Large intestine (tissue), 3 donors: Measurements from ENCODE around the gene CDR2. TPM values are rescaled to one million over a fixed set of nuclear protein-coding genes. Genes with fewer than 3 reads are reported as not detected.
"Not testable (repeated sequence)": the region's sequence is repeated elsewhere in the genome, so short reads cannot be mapped to it uniquely, and the experiment has no call there.

Experiments
- DNase-seq, 2 donors: peaks; one replicate each; pipeline versions ENCODE4 v3.0.0 to v3.0.0-alpha.2; 2013
- H3K27ac ChIP-seq: one replicate; pipeline ENCODE4 v1.5.1; 2013; ENCODE audit warnings: low read length
- H3K27me3 ChIP-seq: 2 replicates; pipeline ENCODE4 v1.6.1; 2013; ENCODE audit warnings: low read length; ENCODE audit not compliant: control insufficient read depth, insufficient read depth
- H3K36me3 ChIP-seq: 2 replicates; pipeline ENCODE4 v1.6.1; 2013; ENCODE audit warnings: low read length; ENCODE audit not compliant: control insufficient read depth, insufficient read depth
- H3K4me1 ChIP-seq: one replicate; pipeline ENCODE4 v1.6.1; 2013; ENCODE audit warnings: low read length; ENCODE audit not compliant: control insufficient read depth, insufficient read depth
- H3K4me3 ChIP-seq: one replicate; pipeline ENCODE4 v1.5.1; 2013; ENCODE audit warnings: low read length
- H3K9me3 ChIP-seq: one replicate; pipeline ENCODE4 v1.6.1; 2013; ENCODE audit warnings: mild to moderate bottlenecking, low read depth, low read length, moderate library complexity; ENCODE audit not compliant: control insufficient read depth
- WGBS: methylation state at CpG from one replicate; pipeline ENCODE4 v1.1.5; 2013; ENCODE audit warnings: low lambda C conversion rate; ENCODE audit not compliant: insufficient coverage; 5-methylcytosine and 5-hydroxymethylcytosine counted together
- polyA plus RNA-seq: library from polyadenylated mRNA; unstranded; fragments of 120-200 nt; gene quantifications from one replicate; pipeline ENCODE4 v1.2.1, GENCODE V29; 2013

CDR2 gene
- polyA plus RNA-seq, 1 donor: 41.1 TPM

DNA sequence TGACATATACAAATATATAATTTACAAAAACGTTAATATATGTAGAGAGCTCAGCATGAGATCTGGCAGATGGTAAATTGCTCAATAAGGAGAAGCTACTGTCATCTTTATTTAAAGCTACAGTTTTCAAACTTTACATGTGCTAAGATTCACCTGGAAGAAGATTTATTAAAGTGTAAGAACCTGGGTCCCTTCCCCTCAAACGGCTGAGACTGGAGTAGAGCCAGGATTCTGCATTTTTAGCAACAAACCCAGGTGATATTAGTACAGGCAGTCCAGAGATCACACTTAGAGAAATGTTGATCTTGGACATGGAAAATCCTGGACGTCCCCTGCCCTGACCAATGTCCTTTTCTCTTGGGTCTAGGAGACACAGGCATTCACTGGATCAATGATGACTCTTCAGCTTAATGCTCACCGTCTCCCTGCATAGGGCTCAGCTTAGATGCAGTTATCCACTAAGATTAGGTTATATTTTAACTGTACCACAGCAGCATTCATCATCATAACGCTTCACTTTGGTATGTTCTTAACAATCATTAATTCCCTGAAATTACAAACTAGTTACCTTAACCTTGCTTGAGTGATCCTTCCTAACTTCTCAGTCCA, 20.4 kb downstream of the CDR2 start:
- peak overlapping the region; percentile 83 for H3K27ac ChIP-seq
- H3K4me1 ChIP-seq: peaks cover 20% of the 10 kb centered on the region
- H3K9me3 ChIP-seq: no peaks in the 10 kb centered on the region
- no peaks in the 10 kb centered on the region for H3K27me3 ChIP-seq
- peak in 1 of 2 donors; percentile 50 for DNase-seq
- H3K4me3 ChIP-seq: no peak overlapping the region
- 50% methylated on average over 1 of the region's 5 CpGs for WGBS
- H3K36me3 ChIP-seq: peaks cover 21% of the 10 kb centered on the region

GRCh38 chr16:22353191-22353919, 21.1 kb downstream of the CDR2 start:
- Histone ChIP-seq H3K36me3 (peaks cover 25% of the 10 kb centered on the region), H3K27me3 (no peaks in the 10 kb centered on the region), H3K4me1 (peaks cover 20% of the 10 kb centered on the region), H3K9me3 (no peaks in the 10 kb centered on the region), H3K4me3 (no peak overlapping the region), H3K27ac (peak overlapping the region; percentile 83)
- no CpG with 5 or more reads among the region's 3 CpGs for WGBS
- DNase-seq: peak; percentile 87 to 94

DNA sequence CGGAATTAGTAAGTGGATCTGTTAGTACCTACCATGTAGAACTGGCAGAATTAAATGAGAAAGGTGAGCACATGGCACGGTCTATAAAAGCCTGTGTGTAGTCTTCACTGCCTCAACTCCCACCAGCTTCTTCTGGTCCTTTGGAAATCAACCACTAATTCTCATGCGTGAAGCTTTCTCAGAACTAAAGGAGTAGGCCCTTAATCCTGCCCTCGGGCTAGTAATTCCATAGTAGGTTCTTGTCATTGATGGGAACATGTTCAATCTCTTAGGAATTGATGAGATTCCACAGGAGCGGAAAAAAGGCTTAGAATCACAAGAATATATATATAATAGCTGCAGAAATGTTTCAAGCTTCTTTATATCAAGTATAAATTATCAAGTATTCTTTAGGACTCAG, 21.7 kb downstream of the CDR2 start:
- peak overlapping the region; percentile 83 for H3K27ac ChIP-seq
- no peaks in the 10 kb centered on the region for H3K9me3 ChIP-seq
- 100% methylated on average over 1 of the region's 5 CpGs for WGBS
- H3K36me3 ChIP-seq: peaks cover 25% of the 10 kb centered on the region
- H3K4me1 ChIP-seq: peaks cover 20% of the 10 kb centered on the region
- no peak overlapping the region for H3K4me3 ChIP-seq
- DNase-seq: no peak
- H3K27me3 ChIP-seq: no peaks in the 10 kb centered on the region

GRCh38 chr16:22352140-22352539, 22.3 kb downstream of the CDR2 start:
- Histone ChIP-seq H3K36me3 (peaks cover 27% of the 10 kb centered on the region), H3K9me3 (no peaks in the 10 kb centered on the region), H3K4me1 (peaks cover 20% of the 10 kb centered on the region), H3K27ac (peak overlapping the region; percentile 83), H3K27me3 (no peaks in the 10 kb centered on the region), H3K4me3 (no peak overlapping the region)
- no peak for DNase-seq
- 100% methylated on average over 1 of the region's 6 CpGs for WGBS

DNA sequence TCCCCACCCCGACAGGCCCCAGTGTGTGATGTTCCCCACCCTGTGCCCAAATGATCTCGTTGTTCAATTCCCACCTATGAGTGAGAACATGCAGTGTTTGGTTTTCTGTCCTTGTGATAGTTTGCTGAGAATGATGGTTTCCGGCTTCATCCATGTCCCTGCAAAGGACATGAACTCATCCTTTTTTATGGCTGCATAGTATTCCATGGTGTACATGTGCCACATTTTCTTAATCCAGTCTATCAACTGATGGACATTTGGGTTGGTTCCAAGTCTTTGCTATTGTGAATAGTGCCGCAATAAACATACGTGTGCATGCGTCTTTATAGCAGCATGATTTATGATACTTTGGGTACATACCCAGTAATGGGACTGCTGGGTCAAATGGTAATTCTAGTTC, 23.4 kb downstream of the CDR2 start:
- not testable (repeated sequence) for H3K27ac ChIP-seq, DNase-seq, H3K4me3 ChIP-seq, H3K9me3 ChIP-seq, H3K27me3 ChIP-seq
- no CpG with 5 or more reads among the region's 6 CpGs for WGBS
- H3K4me1 ChIP-seq: peaks cover 20% of the 10 kb centered on the region
- peaks cover 36% of the 10 kb centered on the region for H3K36me3 ChIP-seq

DNA sequence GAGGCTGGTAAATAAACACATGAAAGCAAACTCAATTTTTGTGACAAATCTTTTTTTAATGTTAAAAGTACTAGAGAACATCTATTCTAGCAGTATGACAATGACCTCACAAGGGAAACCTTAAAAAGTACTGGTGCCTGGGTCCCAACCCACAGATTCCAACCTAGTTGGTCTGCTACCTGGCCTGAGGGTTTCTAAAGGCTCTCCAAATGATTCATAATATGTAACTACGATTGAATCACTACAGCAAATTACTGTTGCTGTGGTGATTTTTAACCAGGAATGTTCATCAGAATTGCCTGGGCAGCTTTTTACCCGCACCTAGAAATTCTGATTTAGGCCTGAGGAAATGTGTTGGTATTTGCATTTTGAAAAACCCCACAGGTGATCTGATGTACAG, 26.1 kb downstream of the CDR2 start:
- Histone ChIP-seq H3K36me3 (peaks cover 44% of the 10 kb centered on the region), H3K27me3 (no peaks in the 10 kb centered on the region), H3K9me3 (no peaks in the 10 kb centered on the region), H3K27ac (no peak overlapping the region), H3K4me1 (peaks cover 10% of the 10 kb centered on the region), H3K4me3 (no peak overlapping the region)
- no CpG with 5 or more reads among the region's 2 CpGs for WGBS
- no peak for DNase-seq

DNA sequence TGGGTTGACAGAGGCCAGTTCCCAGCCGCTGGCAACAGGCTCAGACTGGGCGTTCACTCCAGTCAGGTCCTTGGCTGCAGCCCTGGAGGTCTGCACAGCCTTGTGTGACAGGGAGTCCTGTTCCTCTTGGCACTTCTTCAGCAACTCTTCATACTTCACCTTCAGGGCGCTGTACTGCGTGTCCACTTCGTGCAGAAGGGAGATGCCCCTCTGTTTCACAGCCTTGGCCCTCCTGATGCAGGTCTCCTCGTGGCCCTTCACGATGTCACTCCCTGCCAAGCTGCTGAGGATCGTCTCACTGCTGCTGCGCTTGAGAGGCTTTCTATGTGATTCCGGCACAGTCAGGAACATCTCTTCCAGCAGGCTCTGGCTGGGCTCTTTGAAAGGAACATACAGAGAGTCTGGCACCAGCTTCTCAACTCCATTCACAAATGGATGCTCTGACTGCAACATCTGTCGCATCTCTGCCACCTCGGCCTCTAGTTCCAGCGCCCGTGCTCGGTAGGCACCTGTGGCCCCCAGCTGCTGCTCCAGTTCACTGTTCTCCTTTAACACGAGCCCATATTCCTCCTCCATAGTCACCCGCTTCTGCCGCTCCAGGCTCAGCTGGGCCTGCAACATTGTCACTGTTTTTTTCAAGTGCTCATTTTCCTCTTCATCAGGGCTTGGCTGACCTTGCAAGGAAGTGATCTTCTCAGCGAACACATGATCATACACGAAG, 27.2 kb downstream of the CDR2 start:
- H3K4me3 ChIP-seq: no peak overlapping the region
- no peaks in the 10 kb centered on the region for H3K9me3 ChIP-seq
- DNase-seq: no peak
- H3K27ac ChIP-seq: no peak overlapping the region
- WGBS: 100% methylated on average over 1 of the region's 20 CpGs
- H3K4me1 ChIP-seq: peaks cover 5% of the 10 kb centered on the region
- peaks cover 49% of the 10 kb centered on the region for H3K36me3 ChIP-seq
- H3K27me3 ChIP-seq: no peaks in the 10 kb centered on the region

DNA sequence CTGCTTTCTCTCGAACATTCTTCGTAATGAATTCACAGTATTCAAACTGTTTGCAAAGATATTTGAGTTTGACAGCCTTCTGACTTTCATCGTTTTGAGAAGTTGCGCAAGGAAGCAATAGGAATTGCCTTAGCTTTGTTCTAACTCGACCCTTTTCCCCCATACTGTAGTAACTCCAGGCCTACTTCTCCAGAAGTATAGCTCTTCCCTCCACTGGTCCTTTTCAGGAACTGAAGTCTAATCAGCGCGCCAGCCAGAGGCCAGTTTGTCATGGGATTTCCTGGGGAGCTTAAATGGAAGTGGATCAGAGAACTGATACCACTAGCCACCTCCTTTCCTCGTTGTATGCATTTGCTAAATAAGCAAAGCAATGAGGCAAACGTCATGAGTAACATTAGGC, 27.9 kb downstream of the CDR2 start:
- Histone ChIP-seq H3K9me3 (no peaks in the 10 kb centered on the region), H3K27me3 (no peaks in the 10 kb centered on the region), H3K36me3 (peaks cover 45% of the 10 kb centered on the region), H3K4me3 (no peak overlapping the region), H3K27ac (no peak overlapping the region), H3K4me1 (no peaks in the 10 kb centered on the region)
- no peak for DNase-seq
- no CpG with 5 or more reads among the region's 9 CpGs for WGBS

DNA sequence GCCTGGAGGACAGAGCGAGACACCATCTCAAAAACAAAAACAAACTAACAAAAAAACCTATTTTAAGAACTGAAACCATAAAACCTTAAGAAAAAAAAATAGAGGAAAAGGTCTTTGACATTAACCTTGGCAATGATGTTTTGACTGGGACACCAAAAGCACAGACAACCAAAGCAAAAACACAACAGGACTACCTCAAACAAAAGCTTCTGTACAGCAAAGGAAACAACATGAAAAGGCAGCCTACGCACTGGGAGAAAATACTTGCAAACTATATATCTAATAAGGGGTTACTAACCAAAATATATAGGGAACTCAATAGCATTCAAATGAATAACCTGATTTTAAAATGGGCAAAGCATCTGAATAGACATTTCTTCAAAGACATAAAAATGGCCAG, 32.3 kb downstream of the CDR2 start:
- Histone ChIP-seq H3K4me1 (no peaks in the 10 kb centered on the region), H3K9me3 (peaks cover 15% of the 10 kb centered on the region), H3K27me3 (no peaks in the 10 kb centered on the region), H3K27ac (no peak overlapping the region), H3K36me3 (peaks cover 24% of the 10 kb centered on the region), H3K4me3 (no peak overlapping the region)
- no peak for DNase-seq
- WGBS: 100% methylated on average over 1 of the region's 2 CpGs

GRCh38 chr16:22340945-22341344, 33.5 kb downstream of the CDR2 start:
- DNase-seq: no peak
- Histone ChIP-seq H3K9me3 (peaks cover 21% of the 10 kb centered on the region), H3K27me3 (no peaks in the 10 kb centered on the region), H3K36me3 (peaks cover 19% of the 10 kb centered on the region), H3K4me3 (no peak overlapping the region), H3K4me1 (no peaks in the 10 kb centered on the region), H3K27ac (no peak overlapping the region)
